GM19438 (cell line): ENCODE measurements around the gene RXRA.

Experiments
- ATAC-seq: cut with Tn5 transposase; IDR thresholded peaks from one replicate; pipeline ENCODE4 v1.9.1; 2021; ENCODE audit warnings: low read depth; ENCODE audit not compliant: unreplicated experiment

RXRA gene

GRCh38 chr9:134349936-134350335 is 23.7 kb downstream of the RXRA start:
- ATAC-seq, result no peak

- no peak for ATAC-seq
These were observed 24.2 kb downstream of the RXRA start for GRCh38 chr9:134350416-134350994.

DNA sequence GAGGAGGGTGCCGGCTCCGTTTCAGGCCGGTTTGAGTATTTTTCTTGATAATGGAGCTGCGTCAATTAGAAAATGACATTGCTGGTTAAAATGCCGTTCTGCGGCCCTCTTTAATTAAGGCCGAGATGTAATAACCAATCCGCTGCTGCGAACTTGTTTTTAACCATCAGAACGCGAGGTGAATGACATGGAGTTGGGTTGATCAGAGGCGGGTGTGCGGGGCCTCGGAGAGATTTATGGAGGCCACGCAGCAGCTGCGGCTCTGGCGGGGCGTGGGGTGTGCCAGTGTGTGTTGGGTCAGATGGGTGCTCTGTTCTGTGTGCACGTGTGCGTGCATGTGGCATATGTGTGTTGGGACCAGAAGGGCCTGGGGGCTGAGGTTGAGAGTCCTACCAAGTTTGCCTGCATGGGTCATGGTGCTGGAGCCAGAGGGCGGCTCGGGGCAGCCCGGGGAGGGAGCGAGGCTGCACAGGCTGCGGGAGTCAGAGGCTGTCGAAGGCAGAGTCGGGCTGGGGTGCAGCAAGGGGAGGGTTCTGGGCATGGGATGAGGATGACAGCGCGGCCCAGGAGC is 25.4 kb downstream of the RXRA start:
- no peak for ATAC-seq

DNA sequence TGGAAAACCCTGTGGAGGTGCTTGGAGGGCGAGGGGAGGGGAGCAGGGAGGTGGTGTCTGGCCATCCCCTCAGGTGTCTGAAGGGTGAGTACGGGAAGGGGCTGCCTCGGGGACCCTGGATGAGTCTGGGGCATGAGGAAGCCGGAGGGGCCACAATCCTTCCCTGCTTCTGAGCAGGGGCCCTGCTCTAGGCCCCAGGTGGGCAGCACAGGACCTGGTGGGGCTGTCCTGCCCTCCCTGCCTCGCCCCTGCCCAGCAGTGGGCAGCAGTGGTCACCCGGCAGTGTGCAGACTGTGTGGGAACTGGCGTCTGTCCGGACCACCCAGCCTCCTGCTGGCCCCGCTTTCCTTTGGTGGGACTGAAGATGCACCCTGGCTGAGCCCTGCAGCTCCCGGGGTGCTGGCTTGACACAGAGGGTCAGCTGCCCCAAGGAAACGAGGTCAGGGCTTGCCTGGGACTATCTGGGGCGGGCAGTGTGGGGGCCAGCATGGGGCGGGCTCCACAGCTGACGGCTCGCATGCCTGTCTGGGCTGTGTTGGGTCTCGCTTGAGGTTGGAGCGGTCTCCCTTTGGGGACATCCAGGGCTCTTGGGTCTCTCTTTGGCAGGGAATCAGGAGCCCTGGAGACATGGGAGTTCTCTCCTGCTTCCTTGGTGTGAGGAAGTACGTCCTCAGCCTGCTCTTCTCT is 26.1 kb downstream of the RXRA start:
- no peak for ATAC-seq

- ATAC-seq, result no peak
These were observed 27.3 kb downstream of the RXRA start for GRCh38 chr9:134353539-134353938.

DNA sequence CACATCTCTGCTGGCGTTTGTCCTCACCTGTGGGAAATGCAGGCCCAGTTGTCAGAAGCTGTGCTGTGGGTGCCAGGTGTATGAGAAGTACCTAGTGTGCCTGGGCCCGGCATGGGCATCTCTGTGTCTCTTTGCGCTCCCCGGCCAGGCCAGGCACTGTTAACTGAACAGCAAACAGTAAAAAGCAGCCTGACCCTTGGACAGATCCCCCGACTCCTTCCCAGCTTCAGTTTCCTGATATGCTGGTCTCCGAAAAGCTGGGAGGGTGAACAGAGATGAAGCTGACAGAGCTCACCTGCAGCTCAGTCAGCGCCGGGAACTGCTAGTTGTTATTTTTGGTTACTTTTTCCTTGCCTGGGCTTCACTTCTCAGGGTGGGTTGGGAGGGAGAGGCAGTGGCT is 28.9 kb downstream of the RXRA start:
- ATAC-seq, result no peak

DNA sequence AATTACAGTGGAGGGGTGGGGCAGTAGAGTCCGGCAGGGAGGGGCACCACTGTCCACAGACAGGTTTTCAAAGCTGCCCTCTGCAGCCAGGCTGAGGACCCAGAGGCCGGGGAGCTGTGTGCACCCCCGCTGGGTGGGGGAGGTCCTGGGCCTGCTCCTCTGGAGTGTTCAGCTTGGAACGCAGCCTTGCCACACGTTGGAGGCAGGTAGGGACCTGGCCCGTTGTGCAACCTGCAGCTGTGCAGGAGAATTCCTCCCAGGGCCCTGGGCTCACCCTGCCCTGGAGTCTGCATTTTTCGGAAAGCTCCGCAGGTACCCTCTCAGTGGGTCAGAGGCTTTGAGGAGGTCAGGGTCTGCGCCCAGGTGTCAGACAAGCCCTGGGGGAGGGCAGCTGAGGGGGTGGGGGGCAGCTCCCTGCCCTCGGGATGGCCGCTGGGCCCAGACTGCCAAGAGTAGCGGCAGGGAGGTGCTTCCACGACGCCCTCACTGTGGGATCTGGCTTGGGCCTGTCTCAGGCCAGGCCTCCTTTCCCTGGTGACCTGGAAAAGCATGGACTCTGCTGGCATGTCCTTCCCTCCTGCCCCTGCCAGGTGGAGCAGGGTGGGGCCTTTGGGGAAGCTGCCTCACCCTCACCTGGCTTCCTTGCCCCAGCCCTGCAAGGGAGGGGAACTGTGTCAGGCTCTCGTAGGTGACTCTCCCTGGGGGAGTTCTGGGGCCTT is 29.5 kb downstream of the RXRA start:
- ATAC-seq, result no peak

GRCh38 chr9:134356496-134357470 is 30.5 kb downstream of the RXRA start:
- ATAC-seq, result no peak

DNA sequence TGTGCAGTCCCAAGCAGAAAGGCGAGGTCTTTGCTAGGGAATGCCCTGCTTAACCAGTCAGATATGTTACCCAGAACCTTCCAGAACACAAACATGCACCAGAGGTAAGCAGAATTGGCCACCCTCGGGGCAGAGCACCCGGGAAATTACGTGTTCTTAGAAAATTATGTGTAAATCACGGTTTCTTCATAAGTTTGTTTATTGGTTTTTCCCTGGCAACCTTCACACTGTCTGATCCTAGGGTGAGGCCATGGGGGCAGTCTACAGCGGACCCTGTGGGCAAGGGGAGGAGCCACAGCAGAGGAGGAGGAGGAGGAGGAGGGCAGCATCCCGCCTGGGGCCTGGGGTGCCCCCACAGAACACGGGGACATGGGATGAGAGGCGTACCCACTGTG is 31.4 kb downstream of the RXRA start:
- ATAC-seq, result no peak

DNA sequence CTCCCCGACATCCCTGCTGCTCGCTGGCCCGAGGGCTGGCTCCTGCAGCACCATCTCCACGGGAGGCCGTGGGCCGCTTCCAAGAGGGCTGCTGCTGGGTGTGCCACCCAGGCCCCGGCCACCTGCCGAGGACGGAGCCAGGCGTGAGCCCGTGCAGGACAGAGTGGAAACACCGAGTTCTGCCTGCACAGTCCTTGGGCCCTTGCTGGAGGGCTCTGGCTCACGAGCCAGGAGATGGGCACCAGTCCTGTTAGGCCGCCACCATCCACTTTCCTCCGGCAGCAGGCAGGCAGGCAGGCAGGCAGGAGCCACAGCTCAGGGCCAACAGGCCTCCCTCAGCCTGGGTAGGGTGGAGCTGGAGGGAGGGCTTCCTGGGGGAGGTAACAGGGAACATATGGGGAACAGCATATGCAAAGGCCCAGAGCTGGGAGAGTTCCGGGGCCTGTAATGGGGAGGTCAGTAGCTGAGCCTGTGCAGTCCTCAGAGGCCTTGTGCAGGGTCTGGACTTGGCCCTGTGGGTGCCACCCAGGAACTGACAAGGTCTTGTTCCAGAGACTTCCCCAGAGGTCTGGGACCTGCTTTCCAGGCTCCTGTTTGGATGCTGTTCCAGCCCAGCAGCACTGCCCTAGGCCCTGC is 31.9 kb downstream of the RXRA start:
- no peak for ATAC-seq

GRCh38 chr9:134358662-134359319 is 32.5 kb downstream of the RXRA start:
- ATAC-seq, result no peak

GRCh38 chr9:134359493-134360179 is 33.4 kb downstream of the RXRA start:
- ATAC-seq, result no peak

DNA sequence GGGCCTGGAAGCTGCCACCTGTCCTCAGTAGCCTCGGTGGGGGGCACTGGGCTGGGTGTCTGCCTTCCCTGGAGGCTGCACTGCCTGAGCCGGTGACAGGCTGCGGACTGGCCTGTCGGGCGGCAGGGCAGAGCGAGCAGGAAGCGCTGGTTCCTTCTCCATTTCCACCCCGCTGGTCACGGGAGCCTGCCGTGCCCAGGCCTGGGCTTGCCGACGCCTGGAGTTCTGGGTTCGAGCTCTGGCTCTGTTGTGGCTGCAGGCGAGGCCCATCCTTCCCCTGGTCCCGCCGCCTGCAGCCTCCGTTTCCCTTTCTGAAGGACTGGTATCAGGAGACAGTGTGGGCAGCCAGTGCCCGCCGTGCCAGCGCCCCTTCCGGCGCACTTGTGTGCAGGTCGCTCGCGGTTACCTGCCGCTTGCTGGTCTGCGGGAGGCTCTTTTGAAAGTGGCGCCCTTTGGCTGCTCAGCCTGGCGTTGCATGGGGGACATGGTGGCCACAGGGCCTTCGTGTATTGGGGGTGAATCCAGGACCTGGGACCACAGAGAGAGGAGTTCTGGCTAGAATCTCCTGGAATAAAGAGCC is 34.0 kb downstream of the RXRA start:
- ATAC-seq, result no peak

- no peak for ATAC-seq
These were observed 34.6 kb downstream of the RXRA start for GRCh38 chr9:134360897-134361296.

DNA sequence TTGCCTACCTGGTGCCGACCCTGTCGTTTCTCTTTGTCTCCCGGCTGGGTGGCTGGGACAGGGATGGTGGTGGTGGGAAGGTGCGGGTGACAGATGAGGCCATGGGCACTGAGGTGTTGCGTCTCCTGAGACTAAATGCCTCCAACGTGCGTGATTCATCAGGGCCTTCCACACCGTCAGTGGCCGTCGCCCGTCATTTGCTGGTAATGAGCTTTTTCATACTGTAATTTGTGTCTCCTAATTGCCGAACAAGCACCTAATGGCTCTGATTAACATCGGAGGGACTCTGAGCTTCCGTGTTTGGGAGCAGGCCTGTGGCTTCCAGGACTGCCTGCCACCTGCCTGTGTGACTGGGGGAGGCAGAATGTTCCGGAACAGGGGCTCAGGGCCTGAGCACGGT is 35.2 kb downstream of the RXRA start:
- no peak for ATAC-seq

- no peak for ATAC-seq
These were observed 35.7 kb downstream of the RXRA start for GRCh38 chr9:134361843-134362414.

GRCh38 chr9:134363450-134363849 is 37.2 kb downstream of the RXRA start:
- ATAC-seq, result no peak

- ATAC-seq, result no peak
These were observed 38.3 kb downstream of the RXRA start for GRCh38 chr9:134364391-134365114.
